Endothelial cell of umbilical vein (primary cell): ENCODE measurements around the gene FBLIM1. TPM values are rescaled to one million over a fixed set of nuclear protein-coding genes. Genes with fewer than 3 reads are reported as not detected.

Experiments used
- BruUV-seq: library from RNA; stranded (reverse); fragments of 400-500 nt; replicated peaks from 2 replicates; lab custom pipeline; 2021; lab: Mats Ljungman, UMichigan
- CTCF ChIA-PET: fragments of 300-600, 350-600 bp; sonication (Branson Sonifier 250); formaldehyde crosslinking; loops from one replicate; lab custom pipeline; 2021; ENCODE audit warnings: antibody characterized with exemption, inconsistent platforms; lab: Charles Lee
- POLR2A ChIA-PET: fragments of 300-600, 350-600 bp; sonication (Branson Sonifier 250); formaldehyde crosslinking; loops from one replicate; lab custom pipeline; 2021; ENCODE audit warnings: antibody characterized with exemption, inconsistent platforms; lab: Charles Lee
- DNase-seq: peaks from one replicate; pipeline ENCODE4 v3.0.0-alpha.2; 2011; ENCODE audit warnings: low read depth, low spot score
- FAIRE-seq: peaks from 2 replicates; lab custom pipeline; 2011; peaks lifted over from hg19 to GRCh38; lab: Jason Lieb, UNC
- H2AFZ ChIP-seq: 2 replicates; pipeline ENCODE4 v1.6.0; 2012; ENCODE audit warnings: low read depth, low read length, control low read depth, inconsistent platforms
- H3K27ac ChIP-seq: 2 replicates; pipeline ENCODE4 v1.5.1; 2011; ENCODE audit warnings: low read depth, mild to moderate bottlenecking, control low read depth, low read length, moderate library complexity; ENCODE audit not compliant: insufficient read depth
- H3K27me3 ChIP-seq, 2 experiments: 2 replicates each; pipeline versions ENCODE4 v1.6.0 to v1.6.1; 2011; ENCODE audit warnings: low read length in 2 of 2, mixed read lengths in 1 of 2; ENCODE audit not compliant: control insufficient read depth in 2 of 2, insufficient read depth in 2 of 2
- H3K36me3 ChIP-seq, 2 experiments: 2 replicates in 1 of 2; 3 replicates in 1 of 2; pipeline ENCODE4 v1.5.1; 2011; ENCODE audit warnings: low read length in 2 of 2, mild to moderate bottlenecking in 1 of 2, moderate library complexity in 1 of 2; ENCODE audit not compliant: control insufficient read depth in 2 of 2, insufficient read depth in 2 of 2; ENCODE audit errors: extremely low read depth in 1 of 2
- H3K4me1 ChIP-seq: 3 replicates; pipeline ENCODE4 v1.5.1; 2011; ENCODE audit warnings: mild to moderate bottlenecking, low read length; ENCODE audit not compliant: control insufficient read depth, insufficient read depth; ENCODE audit errors: extremely low read depth
- H3K4me2 ChIP-seq: 2 replicates; pipeline ENCODE4 v1.6.1; 2011; ENCODE audit warnings: low read length, control low read depth, mixed read lengths; ENCODE audit not compliant: insufficient read depth
- H3K4me3 ChIP-seq, 3 experiments: fragments of 200-600 bp in 1 of 3; sonication (generic), shearing (Covaris generic) in 1 of 3; replicated peaks in 1 of 3; 2 replicates each; pipeline ENCODE4 v1.5.1; 2011 to 2016; ENCODE audit warnings: control low read depth in 3 of 3, low read length in 3 of 3, mild to moderate bottlenecking in 2 of 3, inconsistent platforms in 1 of 3, low read depth in 1 of 3, moderate library complexity in 1 of 3; ENCODE audit not compliant: insufficient read depth in 1 of 3
- H3K79me2 ChIP-seq: 2 replicates; pipeline ENCODE4 v1.6.0; 2012; ENCODE audit warnings: low read length, inconsistent platforms; ENCODE audit not compliant: control insufficient read depth, insufficient read depth
- H3K9ac ChIP-seq: replicated peaks from 2 replicates; pipeline ENCODE3; 2011; ENCODE audit warnings: low read length, control low read depth; ENCODE audit not compliant: insufficient read depth; ENCODE audit errors: extremely low read depth
- H3K9me1 ChIP-seq: replicated peaks from 3 replicates; pipeline ENCODE4 v1.6.0; 2011; ENCODE audit warnings: mild to moderate bottlenecking, low read length; ENCODE audit not compliant: control insufficient read depth, insufficient read depth; ENCODE audit errors: extremely low read depth
- H3K9me3 ChIP-seq: replicated peaks from 2 replicates; pipeline ENCODE4 v1.5.1; 2012; ENCODE audit warnings: low read length, inconsistent platforms; ENCODE audit not compliant: control insufficient read depth, insufficient read depth
- H4K20me1 ChIP-seq: replicated peaks from 2 replicates; pipeline ENCODE3; 2011; ENCODE audit warnings: mild to moderate bottlenecking, low read length; ENCODE audit not compliant: control insufficient read depth, insufficient read depth; ENCODE audit errors: extremely low read depth
- EZH2 ChIP-seq: IDR thresholded peaks from 2 replicates; pipeline ENCODE4 v1.6.1; 2012; ENCODE audit warnings: borderline replicate concordance, low read depth, mild to moderate bottlenecking, moderate library complexity, low read length, inconsistent platforms; ENCODE audit not compliant: severe bottlenecking
- FOS ChIP-seq: IDR thresholded peaks from 2 replicates; pipeline ENCODE4 v1.6.1; 2011; ENCODE audit warnings: mild to moderate bottlenecking, low read length, moderate library complexity, borderline replicate concordance; ENCODE audit not compliant: insufficient read depth
- GATA2 ChIP-seq: IDR thresholded peaks from 2 replicates; pipeline ENCODE4 v1.7.0; 2011; ENCODE audit warnings: low read depth, mild to moderate bottlenecking, moderate library complexity, mixed read lengths, low read length; ENCODE audit not compliant: insufficient read length, insufficient read depth
- JUN ChIP-seq: IDR thresholded peaks from 2 replicates; pipeline ENCODE4 v1.6.1; 2011; ENCODE audit warnings: borderline replicate concordance, low read depth; ENCODE audit not compliant: insufficient read length, insufficient read depth
- MYC ChIP-seq: IDR thresholded peaks from one replicate; pipeline ENCODE4 v1.6.1; 2011; ENCODE audit warnings: mild to moderate bottlenecking, low read depth, low read length
- POLR2A ChIP-seq: IDR thresholded peaks from 2 replicates; pipeline ENCODE4 v1.6.1; 2012; ENCODE audit warnings: low read depth, mild to moderate bottlenecking, control low read depth, low read length
- POLR2AphosphoS5 ChIP-seq: IDR thresholded peaks from 2 replicates; pipeline ENCODE4 v1.6.1; 2012; ENCODE audit warnings: low read depth, mild to moderate bottlenecking, control low read depth, low read length, moderate library complexity; ENCODE audit not compliant: insufficient read depth
- dilution Hi-C: fragments of 300-500 bp; cut with MboI; formaldehyde crosslinking; loops from one replicate; pipeline ENCODE4 v1.15.0; 2019; ENCODE audit warnings: low sequenced_read_pairs; ENCODE audit not compliant: extremely low pct_ligation_motif_present
- intact Hi-C: fragments of 100-400 bp; cut with micrococcal nuclease; formaldehyde crosslinking; loops from one replicate; pipeline ENCODE4 v1.10.0; 2022
- polyA plus RNA-seq, 4 experiments: library from polyadenylated mRNA; depleted of rRNA in 3 of 4; stranded (reverse) in 3 of 4; unstranded in 1 of 4; fragments of >200 nt; gene quantifications; 2 replicates each; pipeline versions ENCODE4 v1.2.1 to v1.2.3, GENCODE V29; 2011 to 2012; ENCODE audit warnings: missing spikeins in 1 of 4
- total RNA-seq: library from RNA; stranded (reverse); gene quantifications from 2 replicates; pipeline ENCODE4 v1.2.3, GENCODE V29; 2021
- TF ChIP-seq, protein P1 (sequence below), 2 donors: IDR thresholded peaks; 1 replicate in 1 of 2; 2 replicates in 1 of 2; pipeline ENCODE4 v1.5.1; 2011; ENCODE audit warnings: low read length in 2 of 2, mild to moderate bottlenecking in 2 of 2, moderate library complexity in 2 of 2, control low read depth in 1 of 2, inconsistent platforms in 1 of 2, low read depth in 1 of 2; ENCODE audit not compliant: insufficient read depth in 1 of 2; ENCODE audit errors: extremely low read depth in 1 of 2
- TF ChIP-seq, protein P2 (sequence below): IDR thresholded peaks from 2 replicates; pipeline ENCODE4 v1.6.1; 2011; ENCODE audit not compliant: insufficient read depth, insufficient read length

Gene FBLIM1
- total and polyA plus RNA-seq, 2 donors (not counting 3 experiments of a cell fraction or from before 2014, with no cell fraction given) = 363 to 414 TPM

DNA sequence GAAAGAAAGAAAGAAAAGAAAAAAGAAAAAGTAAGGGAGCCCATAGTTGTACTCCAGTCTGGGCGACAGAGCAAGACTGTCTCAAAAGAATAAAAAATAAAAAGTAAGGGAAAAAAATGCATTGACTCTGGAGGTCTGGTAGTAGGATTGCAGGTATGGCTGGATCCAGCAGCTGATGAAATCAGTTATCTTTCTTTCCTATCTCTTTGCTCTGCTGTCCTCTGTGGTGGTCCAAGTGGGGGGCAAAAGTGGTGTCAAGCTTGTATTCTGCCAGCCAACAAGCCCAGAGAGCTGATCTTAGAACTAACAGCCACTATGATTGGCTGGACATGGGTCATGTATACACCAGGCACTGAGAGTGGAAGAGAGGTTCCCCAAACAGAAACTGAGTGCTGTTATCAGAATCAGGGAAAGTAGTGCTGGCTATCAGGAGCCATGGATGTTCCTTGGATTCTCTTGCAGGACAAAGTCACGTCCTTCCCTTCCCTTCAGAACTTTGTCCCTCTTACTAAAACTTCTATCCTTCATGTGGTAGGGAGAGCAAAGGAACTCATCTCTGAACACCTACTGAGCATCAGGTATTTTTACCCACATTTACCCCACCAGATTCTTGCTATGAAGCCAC lies 3.5 kb upstream of the FBLIM1 start:
- H3K9ac ChIP-seq = no peak overlapping the region
- intact Hi-C loops = no loop called here
- H3K9me3 ChIP-seq = no peaks in the 10 kb centered on the region
- H3K27me3 ChIP-seq = no peaks in the 10 kb centered on the region
- H3K27ac ChIP-seq = no peak overlapping the region
- DNase-seq (no peak), FAIRE-seq (peak; percentile 46)
- POLR2A ChIA-PET = interaction anchor here (0.6 kb wide), 1 partner anchor 320 kb away, joined by 5 read pairs; no protein-coding TSS in a partner anchor
- H3K9me1 ChIP-seq = no peaks in the 10 kb centered on the region
- no peak overlapping the region for H3K4me2 ChIP-seq
- no peaks in the 10 kb centered on the region for H4K20me1 ChIP-seq
- H2AFZ ChIP-seq = no peak overlapping the region
- dilution Hi-C loops = no loop called here
- no peak overlapping the region for H3K4me3 ChIP-seq
- H3K36me3 ChIP-seq = no peaks in the 10 kb centered on the region
- H3K79me2 ChIP-seq = peaks cover 18% of the 10 kb centered on the region
- TF ChIP-seq EZH2 (no peak), MYC (no peak), FOS (no peak), GATA2 (no peak), JUN (no peak), POLR2AphosphoS5 (no peak), POLR2A (no peak)
- TF ChIP-seq, protein P1, sequence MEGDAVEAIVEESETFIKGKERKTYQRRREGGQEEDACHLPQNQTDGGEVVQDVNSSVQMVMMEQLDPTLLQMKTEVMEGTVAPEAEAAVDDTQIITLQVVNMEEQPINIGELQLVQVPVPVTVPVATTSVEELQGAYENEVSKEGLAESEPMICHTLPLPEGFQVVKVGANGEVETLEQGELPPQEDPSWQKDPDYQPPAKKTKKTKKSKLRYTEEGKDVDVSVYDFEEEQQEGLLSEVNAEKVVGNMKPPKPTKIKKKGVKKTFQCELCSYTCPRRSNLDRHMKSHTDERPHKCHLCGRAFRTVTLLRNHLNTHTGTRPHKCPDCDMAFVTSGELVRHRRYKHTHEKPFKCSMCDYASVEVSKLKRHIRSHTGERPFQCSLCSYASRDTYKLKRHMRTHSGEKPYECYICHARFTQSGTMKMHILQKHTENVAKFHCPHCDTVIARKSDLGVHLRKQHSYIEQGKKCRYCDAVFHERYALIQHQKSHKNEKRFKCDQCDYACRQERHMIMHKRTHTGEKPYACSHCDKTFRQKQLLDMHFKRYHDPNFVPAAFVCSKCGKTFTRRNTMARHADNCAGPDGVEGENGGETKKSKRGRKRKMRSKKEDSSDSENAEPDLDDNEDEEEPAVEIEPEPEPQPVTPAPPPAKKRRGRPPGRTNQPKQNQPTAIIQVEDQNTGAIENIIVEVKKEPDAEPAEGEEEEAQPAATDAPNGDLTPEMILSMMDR (IDR thresholded peaks at IDR 0.05; ENCODE audit: extremely low read depth in 1 of 2, insufficient read depth in 1 of 2, low read depth in 1 of 2, low read length in 2 of 2) = no peak
- TF ChIP-seq, protein P2, sequence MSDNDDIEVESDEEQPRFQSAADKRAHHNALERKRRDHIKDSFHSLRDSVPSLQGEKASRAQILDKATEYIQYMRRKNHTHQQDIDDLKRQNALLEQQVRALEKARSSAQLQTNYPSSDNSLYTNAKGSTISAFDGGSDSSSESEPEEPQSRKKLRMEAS = no peak
- H3K4me1 ChIP-seq = peaks cover 35% of the 10 kb centered on the region
- CTCF ChIA-PET = no interaction called here
- BruUV-seq = no TSS peak
